NCI-H774 (cell line): ENCODE measurements around the gene EMILIN2.

Source experiments
- DNase-seq: peaks from one replicate; lab custom pipeline; 2025; lab: John Stamatoyannopoulos, UW

Gene EMILIN2

DNA sequence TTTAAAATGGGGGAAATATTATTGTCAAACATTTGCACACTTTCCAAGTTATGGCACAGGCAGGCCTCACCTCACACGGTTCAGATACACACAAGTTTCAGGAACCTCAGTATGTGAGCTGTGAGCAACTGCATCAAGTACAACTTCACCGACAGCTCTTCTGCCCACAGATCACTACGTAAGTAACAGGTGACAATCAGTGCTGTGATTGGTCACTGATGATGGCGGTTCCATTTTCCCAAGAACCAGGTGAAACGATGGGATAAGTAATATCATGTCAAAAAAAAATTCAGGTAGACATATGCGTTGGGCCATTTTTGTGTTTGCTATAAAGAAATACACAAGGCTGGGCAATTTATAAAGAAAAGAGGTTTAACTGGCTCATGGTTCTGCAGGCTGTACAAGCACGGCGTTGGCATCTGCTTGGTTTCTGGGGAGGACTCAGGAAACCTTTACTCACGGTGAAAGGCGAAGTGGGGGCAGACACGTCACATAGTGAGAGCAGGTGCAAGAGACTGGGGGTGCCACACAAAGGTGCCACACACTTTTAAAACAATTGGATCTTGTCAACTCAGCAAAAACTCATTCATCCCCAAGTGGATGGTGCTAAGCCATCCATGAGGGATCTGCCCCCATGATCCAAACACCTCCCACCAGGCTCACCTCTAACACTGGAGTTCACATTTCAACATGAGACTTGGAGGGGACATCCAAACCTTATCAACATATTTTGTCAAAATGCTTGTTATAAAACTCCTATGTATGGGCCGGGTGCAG lies 108.3 kb downstream of the EMILIN2 start:
- no peak for DNase-seq

DNA sequence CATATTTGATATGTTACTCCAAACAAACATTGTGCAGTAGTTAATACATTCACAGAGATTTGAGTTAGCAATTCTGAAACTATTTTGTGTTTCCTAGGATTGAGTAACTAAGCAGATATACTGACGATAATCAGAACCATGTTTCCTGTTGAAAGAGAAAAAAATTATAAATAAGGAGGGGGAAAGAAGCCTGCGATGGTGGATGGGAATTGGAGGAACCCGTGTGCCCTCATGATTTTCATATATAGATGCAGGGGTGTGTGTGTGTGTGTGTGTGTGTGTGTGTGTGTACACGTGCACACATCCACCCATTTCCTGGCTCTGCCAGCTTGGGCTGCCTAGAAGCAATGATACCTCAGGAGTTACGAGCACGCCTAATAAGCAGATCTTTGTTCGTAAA lies 109.2 kb downstream of the EMILIN2 start:
- DNase-seq = no peak

DNA sequence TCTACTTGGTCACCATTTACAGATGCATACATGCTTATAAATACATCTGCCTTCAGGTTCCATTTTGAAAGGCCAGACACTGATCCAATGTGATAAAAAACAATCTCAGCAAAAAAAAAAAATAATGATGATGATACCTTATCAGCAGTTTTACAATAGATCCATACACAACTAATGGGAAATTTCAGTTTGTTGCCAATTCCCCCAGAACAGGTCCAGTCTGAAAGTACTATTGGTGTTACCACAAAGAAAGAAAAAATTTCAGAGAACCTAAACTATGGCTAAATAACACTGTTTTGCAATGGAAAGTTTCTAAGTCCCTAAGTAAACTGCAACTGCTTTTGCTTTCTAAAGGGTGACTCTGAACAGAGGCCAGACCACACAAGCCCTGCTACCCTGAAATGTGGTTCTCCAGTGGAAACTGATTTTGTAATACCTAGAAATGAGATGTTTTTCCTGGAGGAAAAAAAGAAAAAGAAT lies 112.1 kb downstream of the EMILIN2 start:
- DNase-seq = no peak

GRCh38 chr18:2959341-2959740 lies 112.5 kb downstream of the EMILIN2 start:
- DNase-seq = no peak

DNA sequence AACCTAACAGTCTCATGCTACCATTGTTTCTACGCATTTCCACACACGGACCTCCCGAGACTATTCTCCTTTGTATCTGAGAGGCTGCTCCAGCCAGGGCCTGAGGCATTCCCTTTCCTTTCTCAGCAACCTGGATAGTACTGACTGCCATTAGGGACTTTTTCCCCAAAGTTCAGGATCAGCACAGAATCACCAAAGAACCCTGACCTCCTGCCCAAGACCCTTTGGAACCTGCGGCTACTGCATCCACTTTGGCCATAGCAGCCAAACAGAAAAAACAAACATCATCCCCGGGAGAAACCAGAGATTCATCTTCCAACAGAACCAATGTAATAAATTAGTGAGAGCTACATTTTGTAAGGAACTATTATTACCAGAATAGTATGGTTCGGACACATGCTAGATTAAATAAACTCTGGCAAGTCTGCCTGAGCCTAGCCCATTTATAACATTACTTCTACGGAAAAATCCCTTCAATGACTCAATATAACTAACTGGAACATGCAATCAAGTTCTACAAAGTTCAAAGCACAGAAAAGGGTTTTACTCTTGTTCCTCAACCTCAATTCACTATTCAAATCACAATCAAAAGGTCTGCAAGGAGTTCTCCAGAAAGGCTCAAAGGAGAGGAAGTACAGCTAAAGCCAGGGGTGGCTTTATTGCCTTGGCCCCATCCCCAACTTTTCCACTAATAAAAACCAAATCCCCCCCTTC lies 114.3 kb downstream of the EMILIN2 start:
- no peak for DNase-seq

DNA sequence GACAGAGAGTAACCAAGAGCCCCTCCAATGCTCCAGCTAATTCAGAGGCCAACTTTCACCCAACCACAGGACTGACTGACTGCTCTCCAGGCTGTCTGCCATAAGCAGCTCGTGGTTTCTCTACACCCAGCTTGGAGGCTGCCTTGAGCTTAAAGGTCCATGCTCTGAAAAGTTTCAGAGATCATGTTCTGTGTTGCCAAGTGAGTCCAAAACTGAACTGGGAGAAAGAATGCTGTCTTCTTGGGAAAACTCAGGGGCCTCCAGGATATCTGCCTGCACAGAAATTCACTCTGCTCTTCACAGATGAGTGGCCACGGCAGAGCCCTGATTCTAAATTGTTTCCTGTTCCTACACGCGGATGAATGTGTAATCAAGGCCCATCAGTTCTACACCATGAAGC lies 115.0 kb downstream of the EMILIN2 start:
- no peak for DNase-seq

GRCh38 chr18:2963048-2963447 lies 116.2 kb downstream of the EMILIN2 start:
- DNase-seq = no peak

DNA sequence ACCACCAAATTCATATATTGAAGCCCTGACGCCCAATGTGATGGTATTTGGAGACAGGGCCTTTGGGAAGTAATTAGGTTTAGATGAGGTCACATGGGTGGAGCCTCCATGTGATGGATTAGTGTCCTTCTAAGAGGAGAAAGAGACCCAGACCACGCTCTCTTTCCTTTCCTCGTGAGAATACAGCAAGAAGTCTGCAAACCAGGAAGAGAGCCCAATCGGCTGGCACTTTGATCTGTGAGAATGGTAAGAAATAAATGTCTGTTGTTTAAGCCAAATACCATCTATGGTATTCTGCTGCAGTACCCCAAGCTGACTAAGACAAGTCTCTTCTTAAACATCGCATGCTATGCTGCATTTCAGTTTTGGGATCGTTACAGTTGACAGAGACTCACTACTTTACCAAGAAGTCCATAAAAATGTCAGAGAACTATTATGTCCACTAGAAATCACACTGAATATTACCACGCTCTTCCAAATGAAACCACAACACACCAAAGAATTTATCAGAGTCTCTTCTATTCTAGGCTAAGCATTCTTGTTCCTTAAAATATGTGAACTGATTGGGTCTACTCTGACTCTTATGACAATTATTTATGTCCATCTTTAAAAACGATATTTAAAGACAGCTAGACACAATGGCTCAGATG lies 117.7 kb downstream of the EMILIN2 start:
- DNase-seq = no peak
